Cerebellar nuclear complex (tissue), 1 donor: ENCODE data around the gene VPS4A.
A peak's percentile ranks its signal among the peaks of the same experiment; 100 is the strongest.

Experiments used
- DNase-seq, 2 experiments: peaks; one replicate each; lab custom pipeline; 2025; lab: John Stamatoyannopoulos, UW

Gene VPS4A

DNA sequence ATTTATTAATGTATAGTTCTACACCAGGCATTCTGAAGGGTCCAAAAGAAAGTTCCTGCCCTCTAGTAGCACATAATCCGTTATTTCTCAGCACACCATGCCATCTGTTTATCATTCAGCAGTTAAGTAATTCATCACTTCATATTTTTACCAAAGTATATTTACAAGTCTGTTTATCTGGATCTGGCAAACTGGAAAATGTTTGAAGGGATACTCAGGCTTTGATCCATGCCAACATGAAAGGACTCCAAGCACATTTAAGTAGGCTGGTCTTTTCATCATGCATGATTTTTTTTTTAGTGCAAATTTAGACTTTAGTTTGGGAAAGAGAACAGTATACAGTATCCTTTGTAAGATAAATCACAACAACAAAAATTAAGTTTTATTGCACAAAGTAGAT lies 4.1 kb upstream of the VPS4A start:
- no peak for DNase-seq

DNA sequence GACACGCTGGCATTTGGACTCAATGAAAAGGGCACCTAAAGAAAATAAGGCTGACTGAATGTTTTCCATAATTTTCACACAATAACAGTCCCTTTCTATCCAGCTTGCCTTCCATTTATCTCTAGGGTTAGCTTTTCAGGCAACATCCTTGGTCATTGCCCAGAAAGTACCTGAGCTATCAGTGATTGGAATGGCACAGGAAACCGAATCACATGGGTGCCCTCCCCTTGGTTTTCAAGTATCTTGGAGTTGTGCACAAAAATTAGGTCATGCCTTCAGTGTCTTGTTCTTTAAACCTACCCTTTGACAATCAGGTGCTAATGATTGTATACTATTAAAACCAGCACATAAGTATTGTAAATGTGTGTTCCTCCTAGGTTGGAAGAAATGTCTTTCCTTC lies 3.3 kb upstream of the VPS4A start:
- no peak for DNase-seq

DNA sequence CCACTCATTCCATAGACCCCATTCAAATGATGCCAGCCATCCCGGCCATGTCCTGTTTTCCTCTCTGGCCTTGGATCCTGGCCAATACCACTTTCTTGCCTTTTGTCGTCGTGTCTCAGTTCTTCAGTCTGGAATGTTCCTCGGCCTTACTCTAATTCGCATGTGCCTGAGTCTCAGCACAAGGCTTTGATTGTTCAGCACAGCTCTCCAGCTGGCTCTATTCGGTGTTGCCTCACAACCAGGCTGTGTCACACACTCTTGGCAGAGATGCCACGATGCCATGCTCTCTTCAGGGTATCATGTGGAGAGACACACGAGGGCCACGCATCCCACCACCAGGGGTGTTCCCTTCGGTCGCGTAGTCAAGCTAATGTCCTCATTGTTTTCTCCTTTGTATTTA lies 1.8 kb upstream of the VPS4A start:
- DNase-seq, result no peak

- DNase-seq, result no peak
Measured at GRCh38 chr16:69311533-69312387, 610 bp downstream of the VPS4A start.

DNA sequence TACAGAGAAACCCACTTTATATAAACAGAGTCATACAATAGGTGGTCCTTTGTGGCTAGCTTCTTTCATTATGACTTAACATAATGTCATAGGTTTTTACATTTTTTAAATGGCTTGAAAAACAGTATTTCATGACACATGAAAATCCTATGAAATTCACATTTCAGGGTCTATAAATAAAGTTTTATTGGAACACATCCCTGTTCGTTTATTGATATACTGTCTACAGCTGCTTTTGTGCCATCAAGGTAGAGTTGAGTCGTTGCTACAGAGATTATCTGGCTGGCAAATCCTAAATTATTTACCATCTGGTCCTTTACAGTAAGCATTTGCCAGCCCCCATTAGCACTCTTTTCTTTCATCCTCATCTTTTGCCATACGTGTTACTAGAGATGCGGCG lies 2.3 kb downstream of the VPS4A start:
- DNase-seq, result no peak

GRCh38 chr16:69314534-69314933 lies 3.4 kb downstream of the VPS4A start:
- DNase-seq, result no peak

- DNase-seq, result no peak
Measured at GRCh38 chr16:69315486-69316311, 4.5 kb downstream of the VPS4A start.

DNA sequence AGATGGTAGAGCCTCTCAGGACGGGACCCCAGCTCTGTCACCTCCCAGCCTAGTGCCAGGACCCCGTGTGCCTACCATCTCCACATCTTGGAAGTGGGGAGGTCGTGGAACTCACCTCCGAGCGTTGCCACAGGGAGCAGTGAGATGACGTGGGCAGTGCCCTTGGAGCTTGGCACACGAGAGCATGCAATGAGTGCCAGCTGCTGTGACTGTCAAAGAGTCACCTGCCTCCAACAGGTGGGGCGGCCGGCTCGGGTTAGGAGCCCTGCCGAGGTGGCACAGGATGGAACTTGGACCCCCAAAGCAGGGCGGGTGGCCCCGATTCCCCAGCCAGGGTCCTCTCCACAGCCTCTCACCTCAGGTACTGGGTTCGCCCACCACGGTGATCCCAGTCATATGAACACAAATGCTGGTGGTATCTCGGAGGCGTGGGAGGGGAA lies 5.5 kb downstream of the VPS4A start:
- DNase-seq, result no peak

DNA sequence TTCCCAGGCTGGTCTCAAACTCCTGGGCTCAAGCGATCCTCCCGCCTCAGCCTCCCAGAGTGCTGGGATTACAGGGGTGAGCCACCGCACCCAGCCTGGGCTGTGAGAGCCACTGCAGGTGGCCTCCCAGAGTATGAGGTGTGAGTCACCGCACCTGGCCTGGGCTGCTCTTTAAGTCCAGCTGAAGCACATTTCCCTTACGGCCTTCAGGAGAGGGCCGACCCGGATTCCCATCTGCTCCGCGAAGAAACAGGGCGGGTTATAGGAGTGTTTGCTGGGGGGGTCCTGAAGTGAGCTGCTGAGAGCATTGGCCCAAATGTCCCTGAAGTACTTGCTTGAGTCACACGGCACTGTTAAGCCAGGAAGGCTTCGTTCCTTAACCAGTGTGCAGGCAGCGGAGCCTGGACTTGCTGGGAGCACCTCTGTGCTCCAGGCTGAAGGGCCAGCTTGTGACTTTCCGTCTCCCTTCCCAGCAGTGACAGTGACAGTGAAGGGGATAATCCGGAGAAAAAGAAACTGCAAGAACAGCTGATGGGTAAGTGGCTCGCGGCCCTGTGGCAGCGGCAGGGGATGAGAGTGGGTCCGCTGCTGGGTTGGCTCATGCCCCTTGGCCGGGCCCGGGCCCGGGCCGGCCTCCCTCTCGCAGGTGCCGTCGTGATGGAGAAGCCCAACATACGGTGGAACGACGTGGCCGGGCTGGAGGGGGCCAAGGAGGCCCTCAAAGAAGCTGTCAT lies 7.2 kb downstream of the VPS4A start:
- DNase-seq, result no peak

- no peak for DNase-seq
Measured at GRCh38 chr16:69318911-69319289, 7.8 kb downstream of the VPS4A start.

- no peak for DNase-seq
Measured at GRCh38 chr16:69319381-69319780, 8.2 kb downstream of the VPS4A start.

- DNase-seq, result no peak
Measured at GRCh38 chr16:69319826-69320739, 8.9 kb downstream of the VPS4A start.

GRCh38 chr16:69320740-69321073 lies 9.6 kb downstream of the VPS4A start:
- no peak for DNase-seq

- DNase-seq, result no peak
Measured at GRCh38 chr16:69321080-69321479, 9.9 kb downstream of the VPS4A start.

- no peak for DNase-seq
Measured at GRCh38 chr16:69322343-69322742, 11.2 kb downstream of the VPS4A start.

GRCh38 chr16:69323415-69323814 lies 12.3 kb downstream of the VPS4A start:
- DNase-seq, result no peak

DNA sequence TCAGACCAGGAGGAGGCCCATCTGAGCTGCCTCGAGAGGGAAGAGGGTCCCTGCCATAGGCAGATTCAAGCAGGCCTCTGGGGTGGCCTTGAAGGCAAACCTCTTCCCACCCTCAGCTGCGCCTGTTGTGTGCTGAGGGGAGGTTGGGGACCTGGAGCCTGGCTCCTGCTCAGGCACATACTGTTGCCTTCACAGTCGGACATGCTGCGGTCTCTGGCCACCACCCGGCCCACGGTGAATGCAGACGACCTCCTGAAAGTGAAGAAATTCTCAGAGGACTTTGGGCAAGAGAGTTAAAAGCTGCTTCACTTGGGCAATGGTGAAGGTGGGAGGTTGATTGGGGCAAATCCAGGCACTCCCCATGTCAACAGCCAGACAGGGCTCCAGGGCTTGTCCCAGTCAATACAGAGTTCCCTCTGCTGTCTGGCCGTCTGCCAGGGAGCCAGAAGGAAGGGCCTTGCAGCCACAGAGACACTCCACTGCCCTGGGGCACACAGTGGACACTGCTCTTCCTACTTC lies 12.9 kb downstream of the VPS4A start:
- DNase-seq, result peak in 1 of 2 experiments; percentile 2

- no peak for DNase-seq
Measured at GRCh38 chr16:69324585-69325253, 13.6 kb downstream of the VPS4A start.

- DNase-seq, result no peak
Measured at GRCh38 chr16:69325784-69326171, 14.6 kb downstream of the VPS4A start.

DNA sequence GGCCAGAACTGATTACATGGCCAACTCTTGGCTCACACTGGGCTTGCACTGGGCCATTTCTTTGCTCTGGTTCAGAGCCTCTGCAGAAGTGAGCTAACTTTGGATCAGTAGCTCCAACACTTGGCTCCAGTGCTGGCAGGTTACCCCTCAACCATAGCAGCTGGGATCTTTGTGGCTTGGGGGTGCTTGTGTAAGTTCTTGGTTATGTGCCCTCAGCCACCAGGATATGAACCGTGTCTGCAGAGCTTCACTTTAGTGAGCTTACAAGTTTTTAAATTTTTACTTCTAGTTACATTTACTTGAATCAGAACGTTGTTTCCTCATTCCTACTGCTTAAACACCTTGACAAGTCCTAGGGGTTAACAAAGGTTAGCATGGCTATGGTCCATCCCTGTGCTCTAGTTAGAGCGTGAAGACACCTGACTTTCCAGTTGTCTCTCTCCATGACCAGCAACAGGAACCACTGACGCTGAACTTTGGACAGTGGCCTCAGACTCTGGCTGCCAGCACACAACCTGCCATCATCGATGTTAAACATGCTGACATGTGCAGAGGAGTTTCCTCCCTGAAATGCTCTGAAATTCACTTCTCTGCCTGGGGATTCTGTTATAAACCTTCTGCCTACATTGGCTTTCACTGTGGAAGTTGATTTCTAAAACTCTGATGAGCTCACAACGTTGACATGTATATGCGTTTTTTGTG lies 15.2 kb downstream of the VPS4A start:
- no peak for DNase-seq
